GM19351 (cell line): Measurements from ENCODE around the gene RNU11.
A peak's percentile ranks its signal among the peaks of the same experiment; 100 is the strongest.
"Not testable (repeated sequence)": the region's sequence is repeated elsewhere in the genome, so short reads cannot be mapped to it uniquely, and the experiment has no call there.

Experiments
- ATAC-seq: cut with Tn5 transposase; IDR thresholded peaks from one replicate; pipeline ENCODE4 v1.9.1; 2021; ENCODE audit warnings: mild to moderate bottlenecking, moderate library complexity; ENCODE audit not compliant: unreplicated experiment

Gene RNU11

DNA sequence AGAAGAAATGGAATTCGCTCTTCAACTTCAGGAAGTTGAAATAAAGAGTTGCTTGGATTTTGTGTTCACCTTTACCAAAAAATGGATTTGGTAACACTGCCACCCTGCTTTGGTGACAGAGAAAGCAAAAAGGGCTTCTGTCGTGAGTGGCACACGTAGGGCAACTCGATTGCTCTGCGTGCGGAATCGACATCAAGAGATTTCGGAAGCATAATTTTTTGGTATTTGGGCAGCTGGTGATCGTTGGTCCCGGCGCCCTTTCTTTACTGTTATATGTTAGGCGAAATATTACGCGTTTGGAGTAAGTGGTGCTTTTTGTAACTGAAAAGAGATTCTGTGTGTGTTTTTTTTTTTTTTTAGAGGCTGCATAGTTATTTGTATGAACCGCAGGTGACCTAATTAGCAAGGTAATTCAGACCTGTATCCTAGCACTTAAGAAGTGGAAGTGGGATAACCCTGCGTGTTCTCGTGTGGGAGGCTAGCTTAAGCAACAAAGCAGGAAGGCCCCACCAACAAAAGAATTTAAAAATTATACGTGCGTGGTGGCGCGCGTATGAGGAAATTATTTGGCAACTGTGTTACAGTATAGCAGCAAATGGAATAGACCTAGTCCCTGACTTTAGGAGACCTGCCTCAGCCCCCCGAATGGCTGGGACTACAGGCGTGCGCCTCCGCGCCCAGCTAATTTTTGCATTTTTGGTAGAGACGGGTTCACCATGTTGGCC lies at the start of gene RNU11:
Gene RNU11, plus strand, starts transcription at position 127 of the 725 bp plus-strand sequence.
- ATAC-seq: peak; percentile 66

DNA sequence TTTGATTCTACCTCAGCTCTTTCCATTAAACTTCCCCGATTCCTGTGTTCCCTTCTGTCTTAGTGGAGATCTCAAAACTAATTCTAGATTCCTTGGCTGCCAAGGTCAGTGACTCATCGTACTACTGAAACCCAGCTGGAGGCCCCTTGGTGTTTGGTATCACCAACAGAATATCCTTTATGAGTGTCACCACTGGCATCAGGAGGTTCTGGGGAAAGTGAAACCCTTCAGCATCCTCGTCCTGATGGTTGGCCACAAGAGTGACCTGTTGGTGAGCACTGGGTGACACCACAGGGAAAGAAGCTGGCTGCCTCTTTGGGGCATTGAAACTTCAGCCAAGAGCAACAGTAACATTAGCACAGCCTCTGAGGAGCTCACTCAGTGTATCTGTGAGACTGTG lies 46.7 kb upstream of the RNU11 start:
- ATAC-seq: no peak

DNA sequence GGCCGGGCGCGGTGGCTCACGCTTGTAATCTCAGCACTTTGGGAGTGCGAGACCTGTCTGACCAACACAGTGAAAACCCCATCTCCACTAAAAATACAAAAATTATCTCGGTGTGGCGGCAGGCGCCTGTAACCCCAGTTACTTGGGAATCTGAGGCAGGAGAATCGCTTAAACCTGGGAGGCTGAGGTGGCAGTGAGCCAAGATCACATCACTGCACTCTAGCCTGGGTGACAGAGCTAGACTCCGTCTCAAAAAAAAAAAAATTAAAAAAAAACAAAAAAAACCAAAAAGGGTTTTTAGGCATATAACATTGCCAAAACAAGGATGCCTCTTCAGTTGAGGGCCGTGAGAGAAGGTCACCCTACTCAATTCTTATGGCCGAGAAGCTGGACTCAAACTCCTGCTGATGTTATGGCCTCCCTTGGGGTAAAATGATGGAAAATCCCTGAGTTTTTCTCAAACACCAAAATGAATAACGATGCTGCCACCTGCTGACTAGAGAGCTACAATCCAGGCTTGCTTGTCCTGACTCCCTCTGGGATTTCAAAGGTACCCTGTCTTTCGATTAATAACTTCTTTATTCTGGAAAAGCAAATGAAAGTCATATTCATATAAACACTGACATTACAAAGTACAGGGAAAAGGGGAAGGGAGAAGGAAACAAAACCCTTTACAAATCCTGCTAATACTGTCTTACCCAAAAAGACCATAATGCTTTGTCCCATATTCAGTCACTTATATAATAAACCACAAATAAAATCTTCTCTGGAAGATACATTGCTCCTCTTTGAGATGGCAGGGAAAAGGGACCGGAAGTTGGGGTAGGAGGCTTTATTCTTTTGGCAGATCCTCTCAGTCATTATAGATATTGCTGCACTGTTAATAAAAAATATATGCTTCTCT lies 45.6 kb upstream of the RNU11 start:
- no peak for ATAC-seq

DNA sequence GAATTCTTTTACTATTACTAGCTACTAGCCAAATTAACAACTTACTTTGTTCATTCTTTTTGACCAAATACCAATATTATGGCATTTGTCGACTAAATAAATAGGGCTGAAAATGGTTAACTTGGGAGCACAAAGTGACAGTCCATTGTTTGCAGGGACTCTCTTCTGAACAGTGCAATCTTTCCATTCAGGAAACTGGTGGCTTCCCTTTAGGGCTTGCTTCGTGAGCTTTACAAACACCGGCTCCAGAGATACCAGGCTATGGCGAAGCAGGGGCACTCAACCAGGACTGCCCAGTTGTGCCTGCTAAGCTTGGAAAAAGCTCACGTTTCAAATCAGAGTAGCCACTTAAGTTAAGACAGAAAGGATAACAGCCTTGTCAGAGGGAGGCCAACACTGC lies 44.0 kb upstream of the RNU11 start:
- no peak for ATAC-seq

DNA sequence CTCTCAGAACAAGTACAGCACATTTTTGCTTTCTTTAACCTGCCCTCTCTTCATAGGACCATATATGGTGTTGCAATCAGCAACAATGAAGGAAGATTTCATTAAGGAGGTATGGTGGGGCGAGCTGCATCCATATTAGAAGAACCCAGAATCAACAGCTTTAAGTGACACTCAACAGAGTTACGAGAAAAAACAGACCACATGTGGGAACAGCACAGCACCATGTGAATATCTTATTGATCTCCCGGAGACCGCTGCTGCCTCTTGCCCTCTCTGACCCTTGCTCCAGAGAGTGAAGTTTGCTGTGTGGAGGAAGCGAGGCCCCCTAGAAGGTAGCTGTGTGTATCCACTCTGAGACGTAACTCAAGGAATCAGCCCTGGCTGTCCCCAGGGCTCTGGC lies 43.4 kb upstream of the RNU11 start:
- ATAC-seq: no peak

DNA sequence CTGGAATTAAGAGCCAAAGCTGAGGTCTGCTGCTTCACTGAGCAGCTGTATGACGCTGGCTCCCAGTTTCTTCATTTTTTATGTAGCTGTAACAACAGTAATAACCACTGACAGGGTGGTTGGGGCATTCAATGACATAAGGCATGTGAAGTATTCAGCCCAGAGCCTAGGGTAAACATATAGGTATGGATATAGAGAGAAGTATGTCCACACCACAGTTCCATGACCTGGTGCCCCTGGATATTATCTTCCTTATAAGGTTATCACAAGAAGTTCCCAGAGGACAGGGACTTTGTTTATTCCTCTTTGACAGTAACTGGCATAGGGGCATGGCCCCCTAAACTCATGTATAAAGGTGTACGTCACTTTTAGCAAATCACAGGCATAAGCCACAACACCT lies 41.6 kb upstream of the RNU11 start:
- no peak for ATAC-seq

DNA sequence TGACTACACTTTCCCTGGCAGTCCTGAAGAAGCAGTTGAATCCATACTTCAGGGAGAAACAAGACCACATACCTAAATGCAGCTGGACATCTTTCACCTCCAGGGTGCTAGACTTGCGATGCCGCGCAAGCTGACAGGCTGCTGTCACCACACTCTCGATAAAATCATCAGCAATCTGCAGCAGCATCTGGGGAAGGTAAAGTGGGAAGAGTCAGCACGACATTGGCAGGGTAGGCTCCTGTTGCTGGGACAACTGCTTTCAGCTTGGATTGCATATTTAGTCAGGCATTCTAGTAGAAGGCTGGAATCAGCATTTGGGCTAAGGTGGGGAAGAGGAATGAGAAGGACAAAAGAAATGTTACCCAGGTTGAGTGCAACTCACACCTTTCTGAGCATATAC lies 35.2 kb upstream of the RNU11 start:
- ATAC-seq: no peak

DNA sequence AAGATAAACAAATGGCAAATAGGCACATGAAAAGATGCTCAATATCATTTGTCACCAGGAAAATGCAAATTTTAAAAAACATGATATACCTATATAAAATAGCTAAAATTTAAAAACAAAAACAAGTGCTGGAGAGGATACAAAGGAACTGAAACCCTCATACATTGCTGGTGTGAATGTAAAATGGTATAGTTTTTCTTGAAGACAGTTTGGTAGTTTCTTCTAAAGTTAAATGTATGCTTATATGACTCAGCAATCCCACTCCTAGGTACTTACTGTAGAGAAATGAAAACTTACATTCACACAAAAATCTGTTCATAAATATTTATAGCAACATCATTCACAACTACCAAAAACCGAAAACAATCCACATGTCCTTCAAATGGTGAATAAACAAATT lies 16.7 kb upstream of the RNU11 start:
- no peak for ATAC-seq

DNA sequence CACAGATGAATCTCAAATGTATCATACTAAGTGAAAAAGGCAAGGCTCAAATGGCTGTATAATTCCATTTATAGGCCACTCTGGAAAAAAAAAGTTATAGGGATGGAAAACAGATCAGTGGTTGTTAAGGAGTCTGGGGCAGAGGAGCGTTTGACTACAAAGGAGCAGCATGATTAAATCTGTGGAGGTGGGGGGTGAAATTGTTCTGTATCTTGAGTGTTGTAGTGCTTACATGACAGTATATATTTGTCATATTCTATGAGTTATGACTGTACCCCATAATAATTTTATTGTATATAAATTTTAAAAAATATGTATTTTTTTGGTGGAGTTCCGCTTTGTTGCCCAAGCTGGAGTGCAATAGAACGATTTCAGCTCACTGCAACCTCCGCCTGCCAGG lies 15.8 kb upstream of the RNU11 start:
- no peak for ATAC-seq

DNA sequence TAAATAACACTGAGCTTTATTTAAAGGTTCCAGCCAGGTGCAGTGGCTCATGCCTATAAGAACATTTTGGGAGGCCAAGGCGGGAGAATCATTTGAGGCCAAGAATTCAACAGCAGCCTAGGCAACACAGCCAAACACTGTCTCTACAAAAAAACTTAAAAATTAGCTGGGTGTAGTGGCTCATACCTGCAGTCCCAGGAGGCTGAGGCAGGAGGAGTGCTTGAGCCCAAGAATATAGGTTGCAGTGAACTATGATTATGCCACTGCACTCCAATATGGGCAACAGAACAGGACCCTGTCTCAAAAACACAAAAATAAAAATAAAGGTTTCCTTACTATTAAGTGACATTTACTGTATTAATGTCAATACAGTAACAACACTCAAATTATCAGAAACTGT lies 7.6 kb upstream of the RNU11 start:
- no peak for ATAC-seq

DNA sequence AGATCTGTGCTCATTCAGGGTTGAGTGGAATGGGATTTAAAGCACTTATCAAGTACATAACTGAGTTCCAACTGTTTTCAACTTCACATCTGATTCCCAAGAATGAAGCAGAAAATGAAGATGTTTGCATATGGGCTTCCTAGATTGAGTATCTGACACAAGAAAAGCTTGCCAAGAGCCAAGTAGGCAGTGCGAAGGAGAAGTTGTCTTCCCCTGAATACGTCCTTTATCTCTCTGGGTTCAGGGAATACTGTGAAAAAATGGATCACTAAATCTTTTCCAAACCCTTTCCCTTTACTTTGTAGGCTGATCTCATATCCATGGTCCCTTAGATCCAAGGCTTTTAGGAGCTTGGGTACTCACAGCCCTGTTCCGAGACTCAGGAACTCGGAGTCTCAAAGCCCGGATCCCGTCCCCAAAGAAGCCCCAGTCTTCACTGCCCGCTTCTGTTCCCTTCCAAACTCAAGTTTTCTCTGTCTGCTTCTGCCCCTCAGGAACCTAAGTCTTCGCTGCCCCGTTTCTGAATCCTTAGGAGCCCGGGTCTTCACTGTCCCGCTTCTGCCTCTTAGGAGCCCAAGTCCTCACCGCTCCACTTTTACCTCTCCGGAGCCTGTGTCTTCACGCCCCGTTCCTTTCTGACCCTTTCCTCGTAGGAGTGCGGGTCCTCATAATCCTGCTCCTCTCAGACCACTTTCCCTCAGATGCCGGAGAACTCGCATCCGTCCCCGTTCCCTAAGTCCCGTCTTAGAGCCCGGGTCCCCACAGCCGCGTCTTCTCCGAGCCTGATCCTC lies 6.1 kb upstream of the RNU11 start:
- ATAC-seq: no peak

DNA sequence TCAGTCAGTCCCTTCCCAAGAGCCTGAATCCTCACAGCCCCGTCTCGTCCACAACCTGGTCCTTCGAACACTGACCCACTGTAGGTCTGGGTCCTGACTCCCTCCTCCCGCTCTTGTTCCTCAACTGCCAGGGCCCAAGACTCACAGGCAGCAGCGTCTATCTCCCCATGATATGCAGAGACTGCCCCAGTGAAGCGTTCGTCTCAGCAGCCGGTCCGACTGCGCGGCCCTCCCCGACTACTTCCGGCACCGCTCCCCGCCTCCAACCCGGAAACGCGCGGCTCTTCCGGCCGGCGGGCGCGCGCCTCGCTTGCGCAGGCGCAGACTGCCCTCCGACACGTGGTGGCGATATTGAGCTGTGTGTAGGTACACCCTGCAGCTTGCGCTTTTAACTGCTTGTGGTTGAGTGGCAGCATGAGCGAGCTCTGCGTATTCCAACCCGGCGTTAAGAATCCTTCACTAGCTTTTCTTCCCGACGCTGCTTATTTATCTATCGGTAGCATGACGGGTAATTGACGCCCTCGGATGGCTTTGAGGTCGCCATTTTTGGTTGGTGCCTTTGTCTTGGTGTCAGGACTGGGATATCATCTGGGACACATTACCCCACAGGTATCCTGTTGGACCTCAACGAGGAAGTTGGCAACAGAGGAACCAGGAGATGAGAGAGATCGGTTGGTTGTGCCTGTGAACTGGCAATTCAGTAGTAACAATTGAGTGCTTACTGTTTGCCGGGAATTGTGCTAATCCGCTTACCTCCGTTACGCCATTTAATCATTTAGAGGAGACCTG lies 5.4 kb upstream of the RNU11 start, which contains the start of gene TAF12:
Gene TAF12, minus strand, starts transcription at position 221 of the 789 bp plus-strand sequence. CDS start 20,986 bp downstream, outside the sequence.
- peak; percentile 68 for ATAC-seq

DNA sequence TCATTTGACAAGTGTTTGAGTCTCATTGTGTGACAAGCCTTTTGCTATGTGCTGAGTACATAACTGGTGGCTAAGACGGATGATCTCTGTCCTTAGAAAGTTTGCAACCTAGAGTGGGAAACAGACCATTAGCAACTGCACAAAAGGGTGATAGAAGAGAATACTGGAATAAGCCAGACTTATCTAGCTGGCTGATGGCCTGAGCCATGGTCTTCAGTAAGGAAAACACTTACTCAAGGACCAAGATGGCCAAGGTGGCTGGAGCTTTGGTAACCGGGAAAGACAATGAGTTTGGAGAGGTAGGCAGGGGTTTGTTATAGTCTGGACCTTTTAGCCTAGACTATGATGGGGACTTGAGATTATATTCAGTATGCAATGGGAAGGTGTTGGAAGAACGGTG lies 3.9 kb upstream of the RNU11 start:
- ATAC-seq: no peak

DNA sequence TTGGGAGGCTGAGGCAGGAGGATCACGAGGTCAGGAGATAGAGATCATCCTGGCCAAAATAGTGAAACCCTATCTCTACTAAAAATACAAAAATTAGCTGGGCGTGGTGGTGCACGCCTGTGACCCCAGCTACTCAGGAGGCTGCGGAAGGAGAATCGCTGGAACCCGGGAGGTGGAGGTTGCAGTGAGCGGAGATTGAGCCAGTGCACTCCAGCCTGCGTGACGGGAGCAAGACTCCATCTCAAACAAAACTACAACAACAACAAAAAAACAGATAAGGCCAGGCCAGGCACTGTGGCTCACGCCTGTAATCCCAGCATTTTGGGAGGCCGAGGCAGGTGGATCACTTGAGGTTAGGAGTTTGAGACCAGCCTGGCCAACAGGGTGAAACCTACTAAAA lies 3.0 kb upstream of the RNU11 start:
- not testable (repeated sequence) for ATAC-seq

DNA sequence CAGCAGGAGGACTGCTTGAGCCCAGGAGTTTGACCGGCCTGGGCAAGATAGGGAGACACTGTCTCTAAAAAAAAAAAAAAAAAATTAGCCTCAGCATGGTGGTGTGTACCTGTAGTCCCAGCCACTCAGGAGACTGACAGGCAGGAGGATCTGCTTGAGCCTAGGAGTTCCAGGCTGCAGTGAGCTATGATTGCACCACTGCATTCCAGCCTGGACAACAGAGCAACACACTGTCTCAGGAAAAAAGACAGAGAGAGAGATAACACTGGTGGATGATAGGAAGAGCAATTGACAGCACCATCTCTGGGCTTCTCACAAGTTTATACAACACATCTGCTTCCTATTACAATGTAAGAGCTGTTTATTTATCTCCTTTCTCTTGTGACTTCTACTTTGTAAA lies 2.4 kb upstream of the RNU11 start:
- no peak for ATAC-seq

DNA sequence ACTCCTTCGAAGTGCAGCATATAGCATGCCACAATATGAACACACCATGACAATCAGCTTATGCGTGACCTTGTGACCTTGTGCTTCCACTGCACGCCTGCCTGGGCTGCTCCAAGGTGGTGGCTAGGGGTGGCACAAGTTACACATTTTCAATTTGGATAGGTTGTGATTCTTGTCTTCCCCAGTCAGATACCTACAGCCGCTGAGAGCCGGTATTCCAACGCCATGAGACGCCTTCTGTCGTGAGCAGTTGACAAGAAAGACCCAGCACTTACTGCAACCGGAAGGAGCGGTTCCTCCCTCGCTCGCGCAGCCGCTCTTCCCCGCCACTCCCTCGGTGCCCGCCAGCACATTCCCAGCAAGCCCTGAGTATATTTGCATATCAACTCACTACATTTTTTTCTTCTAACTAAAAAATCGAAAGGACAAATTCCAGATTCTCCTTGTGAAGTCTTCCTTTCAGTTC lies 359 bp upstream of the RNU11 start:
- ATAC-seq: peak; percentile 66

DNA sequence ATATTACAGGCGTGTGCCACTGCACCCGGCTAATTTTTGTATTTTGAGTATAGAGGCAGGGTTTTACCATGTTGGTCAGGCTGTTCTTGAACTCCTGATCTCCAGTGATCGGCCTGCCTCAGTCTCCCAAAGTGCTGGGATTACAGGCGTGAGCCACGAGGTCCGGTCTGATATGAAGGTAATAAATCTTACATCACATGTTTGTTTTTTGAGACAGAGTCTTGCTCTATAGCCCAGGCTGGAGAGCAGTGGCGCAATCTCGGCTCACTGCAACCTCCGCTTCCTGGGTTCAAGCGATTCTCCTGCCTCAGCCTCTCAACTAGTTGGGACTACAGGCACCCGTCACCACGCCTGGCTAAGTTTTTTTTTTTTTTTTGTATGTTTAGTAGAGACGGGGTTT lies 4.7 kb downstream of the RNU11 start:
- not testable (repeated sequence) for ATAC-seq

DNA sequence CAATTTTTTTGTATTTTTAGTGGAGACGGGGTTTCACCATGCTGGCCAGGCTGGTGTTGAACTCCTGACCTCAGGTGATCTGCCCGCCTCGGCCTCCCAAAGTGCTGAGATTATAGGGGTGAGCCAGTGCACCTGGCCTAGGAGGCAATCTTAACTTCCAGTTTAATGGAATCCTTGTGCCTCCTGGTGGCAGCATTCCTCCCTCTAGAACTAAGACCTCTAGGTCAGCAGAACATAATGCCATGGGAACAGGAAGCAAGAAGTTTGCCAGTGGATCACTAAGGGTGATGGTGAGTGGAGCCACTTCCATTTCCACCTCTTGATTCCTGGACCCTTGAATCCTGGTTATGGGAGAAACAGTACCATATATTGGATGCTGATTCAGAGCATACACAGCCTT lies 5.5 kb downstream of the RNU11 start:
- ATAC-seq: not testable (repeated sequence)

DNA sequence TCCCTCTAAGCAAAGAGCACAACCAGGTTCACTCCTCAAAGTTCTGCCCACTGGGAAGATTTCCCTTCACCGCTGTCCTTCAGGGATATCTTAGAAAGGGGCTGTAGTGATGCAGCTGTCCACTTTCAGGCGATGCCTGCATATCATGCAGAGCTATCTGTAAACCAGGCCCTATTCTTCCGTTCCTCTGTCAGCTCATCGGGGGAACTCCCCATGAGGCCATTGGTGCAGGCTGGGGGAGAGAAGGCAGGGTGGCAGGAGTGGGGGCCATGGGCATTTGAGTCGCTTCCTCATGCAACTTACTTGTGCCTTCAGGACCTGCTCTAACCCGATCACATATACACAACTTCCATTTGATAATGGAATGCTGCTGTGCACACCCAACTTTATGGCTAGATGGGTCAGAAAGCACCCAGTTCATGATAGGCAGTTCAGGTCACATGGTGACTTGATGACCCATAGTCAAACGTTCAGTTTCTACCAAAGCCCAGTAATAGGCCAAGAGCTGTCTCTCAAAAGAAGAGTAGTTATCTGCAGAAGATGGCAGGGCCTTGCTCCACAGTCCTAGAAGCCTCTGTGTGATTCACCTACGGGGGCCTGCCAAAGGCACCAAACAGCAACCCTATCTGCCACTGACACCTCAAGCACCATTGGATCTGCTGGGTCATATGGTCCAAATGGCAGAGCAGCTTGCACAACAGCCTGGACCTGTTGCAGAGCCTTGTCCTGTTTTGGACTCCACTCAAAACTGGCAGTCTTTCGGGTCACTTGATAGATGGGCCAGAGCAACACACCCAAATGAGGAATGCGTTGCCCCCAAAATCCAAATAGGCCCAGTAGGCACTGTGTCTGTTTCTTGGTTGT lies 7.3 kb downstream of the RNU11 start:
- ATAC-seq: not testable (repeated sequence)
